HG03571 (cell line): ENCODE data around the gene MED15.

ENCODE experiments used
- ATAC-seq: cut with Tn5 transposase; IDR thresholded peaks from one replicate; pipeline ENCODE4 v1.9.1; 2021; ENCODE audit not compliant: unreplicated experiment

The MED15 gene

GRCh38 chr22:20567993-20568417, 60.6 kb downstream of the MED15 start:
- no peak for ATAC-seq

GRCh38 chr22:20568502-20569058, 61.2 kb downstream of the MED15 start:
- no peak for ATAC-seq

GRCh38 chr22:20569059-20570058, 61.9 kb downstream of the MED15 start:
- no peak for ATAC-seq

- no peak for ATAC-seq
Measured at GRCh38 chr22:20571078-20571503, 63.7 kb downstream of the MED15 start.

DNA sequence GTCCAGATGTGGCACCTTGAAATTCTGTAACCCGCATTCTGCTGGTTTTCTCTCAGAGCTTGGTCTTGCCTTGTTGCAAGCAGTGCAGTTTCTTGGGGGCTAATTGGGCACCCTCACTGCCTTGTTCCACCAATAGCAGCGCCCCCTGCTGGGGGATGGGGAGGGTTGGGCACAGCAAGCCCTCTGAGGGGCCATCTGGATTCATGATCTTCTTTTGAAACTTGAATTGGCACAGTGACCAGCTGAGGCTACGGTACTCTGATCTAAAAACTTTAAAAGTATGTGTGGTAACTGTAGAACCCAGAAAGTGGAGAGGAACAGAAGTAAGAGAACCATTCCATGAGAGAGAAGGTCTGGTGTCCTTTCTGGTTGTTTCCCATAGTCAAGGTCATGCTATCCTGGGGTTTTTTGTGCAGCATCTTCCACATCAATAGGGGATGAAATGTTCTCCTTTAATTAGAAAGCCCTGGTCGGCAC, 64.2 kb downstream of the MED15 start:
- ATAC-seq = no peak

GRCh38 chr22:20572132-20572802, 64.9 kb downstream of the MED15 start:
- ATAC-seq = no peak

DNA sequence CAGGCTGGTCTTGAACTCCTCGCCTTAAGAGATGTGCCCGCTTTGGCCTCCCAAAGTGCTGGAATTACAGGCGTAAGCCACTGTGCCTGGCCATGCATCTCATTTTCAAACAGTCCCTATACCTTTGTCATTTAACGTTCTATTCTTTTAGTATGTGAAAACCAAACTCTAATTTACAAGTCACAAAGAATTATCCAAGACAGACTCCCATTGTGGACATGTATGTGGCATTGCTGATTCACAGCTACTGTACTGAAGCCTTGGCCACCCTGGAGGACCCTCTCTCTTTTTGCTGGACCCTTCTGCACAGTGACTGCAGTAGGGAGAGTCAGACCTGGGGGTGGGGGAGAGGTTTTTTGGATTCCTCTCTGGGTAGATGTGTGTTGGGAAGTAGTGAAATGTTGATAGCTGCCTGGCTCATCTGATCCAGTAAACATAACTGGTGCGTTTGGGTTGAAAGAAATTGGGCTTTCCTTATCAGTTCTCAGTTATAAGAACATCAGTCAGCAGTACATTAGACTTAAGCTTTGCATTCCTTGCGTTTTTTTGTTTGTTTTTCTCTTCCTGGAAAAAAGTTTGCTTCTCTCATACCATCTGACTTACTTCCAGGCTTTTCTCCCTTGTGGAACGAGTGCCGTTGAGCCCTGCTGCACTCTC, 65.9 kb downstream of the MED15 start:
- ATAC-seq = no peak

DNA sequence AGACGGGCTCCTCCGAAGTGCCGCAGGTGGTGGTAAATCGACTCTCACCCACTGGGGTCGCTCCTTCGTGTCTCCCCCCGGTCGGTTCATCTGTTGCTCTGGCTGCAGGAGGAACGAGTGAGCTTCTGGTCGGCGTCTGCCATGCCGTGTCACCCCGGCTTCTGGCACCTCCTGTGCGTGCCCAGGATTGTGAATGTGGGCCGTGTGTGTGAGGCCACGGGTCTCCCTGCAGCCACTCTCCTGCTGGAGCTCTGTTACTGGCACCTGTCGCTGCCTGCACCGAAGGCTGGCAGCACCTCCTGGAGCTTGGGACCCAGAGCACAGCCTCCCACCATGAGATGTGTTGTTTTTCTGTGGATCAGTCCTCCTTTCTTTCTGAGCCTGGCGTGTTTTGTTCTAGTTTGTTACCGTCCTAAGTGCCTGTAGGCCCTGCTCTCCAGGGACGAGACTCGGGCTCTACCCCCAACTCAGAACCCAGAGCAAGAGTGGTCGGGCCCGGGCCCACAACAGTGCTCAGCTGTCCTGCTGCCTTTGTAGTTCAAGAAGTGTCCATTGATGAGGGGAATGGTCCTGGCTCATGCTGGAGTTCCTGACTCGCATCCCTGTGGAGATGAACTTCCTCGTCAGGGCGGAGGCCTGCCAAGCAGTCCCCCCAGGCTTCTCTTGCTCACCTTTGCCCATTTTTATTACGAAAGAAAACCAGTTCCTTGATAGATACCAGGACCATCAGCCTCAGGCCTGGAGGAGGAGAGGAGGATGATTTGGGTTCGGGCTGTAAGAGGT, 66.6 kb downstream of the MED15 start:
- ATAC-seq = no peak

DNA sequence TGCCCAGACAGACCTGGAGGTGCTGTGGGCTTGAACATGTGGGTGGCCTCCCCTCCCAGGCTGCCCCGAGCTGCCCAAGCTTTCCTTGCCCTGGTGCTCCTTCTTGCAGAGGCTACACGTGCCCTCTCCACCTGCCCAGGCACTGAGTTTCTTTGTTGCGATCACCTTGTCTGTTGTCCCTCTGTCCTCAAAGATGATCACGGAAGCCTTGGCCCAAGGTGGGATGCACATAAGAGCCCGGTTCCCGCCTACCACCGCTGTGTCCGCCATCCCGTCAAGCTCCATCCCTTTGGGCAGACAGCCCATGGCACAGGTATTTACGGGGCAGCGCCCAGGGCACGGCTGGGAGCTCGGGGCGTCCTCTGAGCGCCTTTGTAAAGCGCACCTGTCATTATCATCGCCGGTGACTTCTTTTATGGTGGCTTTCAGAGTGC, 67.5 kb downstream of the MED15 start:
- no peak for ATAC-seq

GRCh38 chr22:20575724-20576444, 68.5 kb downstream of the MED15 start:
- ATAC-seq = no peak

DNA sequence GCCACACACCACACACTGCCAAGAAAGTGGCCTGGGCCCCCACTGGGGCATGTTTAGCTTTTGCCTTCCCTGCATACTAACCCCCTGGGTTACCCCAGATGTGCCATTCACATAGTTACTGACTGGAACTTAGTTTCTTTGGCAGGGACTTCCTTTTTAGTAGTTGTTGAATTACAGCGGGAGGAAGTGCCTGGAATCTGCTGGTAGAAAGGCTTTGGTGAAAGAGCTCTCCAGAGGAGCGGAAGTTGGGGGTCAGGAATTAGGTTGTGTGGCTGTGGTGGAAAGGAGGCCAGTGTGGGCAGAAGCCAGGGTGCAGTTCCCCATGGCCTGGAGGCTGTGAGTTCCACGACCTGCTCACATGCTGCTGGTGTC, 69.0 kb downstream of the MED15 start:
- ATAC-seq = no peak

DNA sequence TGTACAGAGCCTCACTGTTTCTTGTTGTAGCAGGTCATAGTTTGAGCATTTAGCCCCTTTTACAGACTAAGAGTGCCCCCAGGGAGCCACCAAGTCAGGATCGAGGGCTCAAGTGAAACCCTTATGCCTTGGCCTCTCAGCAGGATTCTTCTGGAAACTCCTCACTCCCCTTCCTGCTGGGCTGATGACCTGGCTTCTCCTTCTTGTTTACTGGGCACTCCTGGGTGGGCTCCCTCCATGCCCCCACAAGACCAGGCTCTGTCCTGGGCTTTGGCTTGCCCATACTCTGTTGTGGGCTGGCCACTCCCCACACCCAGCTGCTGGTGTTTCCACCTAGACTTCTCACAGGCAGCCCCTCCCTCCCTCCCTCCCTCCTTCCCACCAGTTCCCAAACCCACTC, 69.6 kb downstream of the MED15 start:
- ATAC-seq = no peak

GRCh38 chr22:20577549-20577975, 70.2 kb downstream of the MED15 start:
- ATAC-seq = no peak

DNA sequence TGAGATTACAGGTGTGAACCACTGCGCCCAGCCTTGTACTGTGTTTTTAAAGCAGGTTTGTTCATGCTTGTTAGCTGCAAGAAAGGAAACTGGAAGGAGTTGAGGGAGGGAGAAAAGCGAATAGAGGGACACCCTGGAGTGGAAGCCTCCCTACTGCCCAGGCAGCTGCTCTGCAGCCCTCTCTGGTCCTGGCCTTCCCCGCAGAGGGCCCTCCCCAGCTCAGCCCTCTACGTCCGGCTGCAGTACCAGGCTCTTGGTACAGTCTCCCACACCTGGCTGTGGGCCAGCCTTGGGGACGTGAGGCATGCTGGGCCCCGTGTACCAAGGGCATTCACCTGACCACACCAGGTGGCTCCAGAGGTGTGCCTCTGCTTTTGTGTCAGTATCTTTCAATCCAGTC, 70.8 kb downstream of the MED15 start:
- ATAC-seq = no peak

DNA sequence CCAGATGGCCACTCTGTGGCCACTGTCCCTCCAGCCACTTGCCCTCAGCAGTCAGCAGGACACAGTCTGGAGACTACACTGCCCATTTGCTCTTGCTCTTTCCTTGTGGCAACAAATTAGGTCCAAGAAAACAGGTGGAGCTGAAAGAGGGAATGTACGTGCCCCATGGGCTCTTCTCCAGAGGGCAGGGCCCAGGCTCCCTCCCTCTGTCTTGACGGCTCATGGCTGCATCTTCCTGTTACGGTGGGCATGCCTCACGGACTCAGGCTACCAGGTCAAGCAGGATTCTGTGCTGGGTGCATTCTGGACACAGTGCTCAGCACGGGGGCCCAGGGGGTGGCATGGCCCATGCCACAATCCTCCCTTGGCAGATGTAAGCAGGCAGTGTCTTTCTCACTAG, 71.3 kb downstream of the MED15 start:
- ATAC-seq = no peak

DNA sequence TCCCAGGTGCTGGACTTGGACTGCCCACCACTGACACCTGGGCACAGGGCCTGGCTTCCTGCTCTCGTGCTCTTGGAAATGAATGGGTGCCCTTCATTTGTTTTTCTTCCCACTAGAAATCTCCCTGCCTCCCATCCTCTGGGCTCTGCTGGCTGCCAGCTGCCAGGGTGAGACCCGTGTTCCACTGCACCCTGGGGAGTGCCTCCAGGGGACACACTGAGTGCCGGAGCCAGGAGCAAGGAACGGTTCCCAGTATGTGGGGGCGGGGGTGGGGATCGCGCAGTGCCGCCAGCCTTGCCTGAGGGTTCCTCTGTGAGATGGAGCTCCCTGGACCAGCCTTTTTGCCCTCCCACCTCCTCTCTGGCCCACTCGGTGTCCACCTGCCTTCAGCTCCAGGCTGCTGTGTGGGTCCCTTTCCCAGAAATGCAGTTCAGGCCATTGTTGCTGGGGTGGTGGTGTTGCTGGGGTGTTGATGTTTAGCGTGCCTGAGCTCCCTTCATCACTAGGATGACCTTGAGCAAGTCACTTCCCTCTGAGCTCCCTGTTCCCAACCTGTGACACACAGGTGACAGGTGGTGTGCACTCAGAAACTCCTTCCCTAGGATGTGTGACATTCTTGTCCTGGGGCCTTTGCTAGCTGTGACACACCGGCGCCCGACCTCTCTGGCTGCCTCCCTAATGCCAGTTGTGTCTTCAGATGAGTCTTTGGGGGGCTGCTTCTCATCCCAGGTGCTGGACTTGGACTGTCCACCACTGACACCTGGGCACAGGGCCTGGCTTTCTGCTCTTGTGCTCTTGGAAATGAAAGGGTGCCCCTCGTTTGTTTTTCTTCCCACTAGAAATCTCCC, 72.1 kb downstream of the MED15 start:
- no peak for ATAC-seq

- no peak for ATAC-seq
Measured at GRCh38 chr22:20580179-20580578, 72.8 kb downstream of the MED15 start.

GRCh38 chr22:20580611-20581502, 73.4 kb downstream of the MED15 start:
- no peak for ATAC-seq
